Hepatocyte (in vitro differentiated cells): ENCODE measurements around the gene VAC14.

Source experiments
- EZH2 ChIP-seq: fragments of 200-600 bp; sonication (generic); IDR thresholded peaks from 2 replicates; pipeline ENCODE4 v1.6.1; 2016; ENCODE audit warnings: antibody characterized with exemption, mild to moderate bottlenecking, borderline replicate concordance
- TF ChIP-seq, protein P1 (sequence below): fragments of 200-600 bp; sonication (generic); IDR thresholded peaks from 2 replicates; pipeline ENCODE4 v1.5.1; 2016; ENCODE audit warnings: antibody characterized with exemption, mild to moderate bottlenecking; ENCODE audit not compliant: poor library complexity

- TF ChIP-seq, protein P1, sequence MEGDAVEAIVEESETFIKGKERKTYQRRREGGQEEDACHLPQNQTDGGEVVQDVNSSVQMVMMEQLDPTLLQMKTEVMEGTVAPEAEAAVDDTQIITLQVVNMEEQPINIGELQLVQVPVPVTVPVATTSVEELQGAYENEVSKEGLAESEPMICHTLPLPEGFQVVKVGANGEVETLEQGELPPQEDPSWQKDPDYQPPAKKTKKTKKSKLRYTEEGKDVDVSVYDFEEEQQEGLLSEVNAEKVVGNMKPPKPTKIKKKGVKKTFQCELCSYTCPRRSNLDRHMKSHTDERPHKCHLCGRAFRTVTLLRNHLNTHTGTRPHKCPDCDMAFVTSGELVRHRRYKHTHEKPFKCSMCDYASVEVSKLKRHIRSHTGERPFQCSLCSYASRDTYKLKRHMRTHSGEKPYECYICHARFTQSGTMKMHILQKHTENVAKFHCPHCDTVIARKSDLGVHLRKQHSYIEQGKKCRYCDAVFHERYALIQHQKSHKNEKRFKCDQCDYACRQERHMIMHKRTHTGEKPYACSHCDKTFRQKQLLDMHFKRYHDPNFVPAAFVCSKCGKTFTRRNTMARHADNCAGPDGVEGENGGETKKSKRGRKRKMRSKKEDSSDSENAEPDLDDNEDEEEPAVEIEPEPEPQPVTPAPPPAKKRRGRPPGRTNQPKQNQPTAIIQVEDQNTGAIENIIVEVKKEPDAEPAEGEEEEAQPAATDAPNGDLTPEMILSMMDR = no peak
- TF ChIP-seq EZH2 = no peak
Observed at GRCh38 chr16:70651524-70651923, 149.4 kb downstream of the VAC14 start.
